Measurements from ENCODE around the gene EIF3I. TPM values are rescaled to one million over a fixed set of nuclear protein-coding genes. Genes with fewer than 3 reads are reported as not detected.
A peak's percentile ranks its signal among the peaks of the same experiment; 100 is the strongest.
"Not testable (repeated sequence)": the region's sequence is repeated elsewhere in the genome, so short reads cannot be mapped to it uniquely, and the experiment has no call there.

EIF3I gene
- total RNA-seq, 2 donors from 2014 or later = 273 to 295 TPM

DNA sequence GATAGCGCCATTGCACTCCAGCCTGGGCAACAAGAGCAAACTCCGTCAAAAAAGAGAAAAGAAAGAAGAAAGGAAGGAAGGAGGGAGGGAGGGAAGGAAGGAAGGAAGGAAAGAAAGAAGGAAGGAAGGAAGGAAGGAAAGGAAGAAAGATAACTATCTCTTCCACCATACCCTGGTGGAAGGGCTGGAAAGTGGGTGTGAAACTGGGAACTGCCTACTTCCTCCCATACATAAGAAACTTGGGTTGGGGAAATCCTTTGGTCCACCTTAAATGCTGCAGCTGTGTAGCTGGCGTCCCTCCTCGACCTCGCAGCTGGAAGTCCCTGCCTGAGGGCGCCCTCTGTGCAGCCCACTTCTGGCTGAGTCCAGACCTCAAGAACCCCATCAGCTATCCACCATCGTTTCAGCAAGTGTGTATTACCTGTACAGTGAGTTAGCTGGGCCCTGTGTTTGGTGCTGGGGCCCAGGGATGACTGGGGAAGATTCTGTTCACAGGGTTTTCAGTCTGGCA is 20.2 kb downstream of the EIF3I start:
- H3K27ac Mint-ChIP-seq = no peak overlapping the region
- no peaks in the 10 kb centered on the region for H3K9me3 Mint-ChIP-seq
- DNase-seq (ENCODE audit: low spot score in 2 of 2) (no peak), ATAC-seq (no peak)
- no peaks in the 10 kb centered on the region for H3K36me3 Mint-ChIP-seq

DNA sequence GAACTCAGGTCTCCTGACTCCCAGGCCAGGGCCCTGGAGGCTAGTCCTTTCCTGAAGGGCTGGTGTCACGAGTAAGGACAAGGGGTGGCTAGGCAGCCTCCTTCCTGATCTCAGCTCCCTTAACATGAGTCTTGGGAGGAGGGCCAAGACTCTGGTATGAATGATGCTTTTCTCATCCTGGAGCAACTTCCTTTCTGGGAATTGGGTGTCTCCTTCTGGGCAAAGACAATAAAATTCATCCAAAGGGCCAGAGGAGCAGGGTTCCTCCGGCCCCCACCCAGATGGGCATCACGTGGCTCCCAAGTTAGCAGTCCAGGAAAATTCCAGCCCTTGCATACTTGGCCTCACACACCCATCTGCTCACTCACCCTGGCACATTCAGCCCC is 24.7 kb downstream of the EIF3I start, which contains the start of gene FAM167B:
Gene FAM167B, plus strand, starts transcription at position 335 of the 386 bp plus-strand sequence. CDS start 200 bp downstream, outside the sequence.
- peaks cover 12% of the 10 kb centered on the region in 2 donors for H3K36me3 Mint-ChIP-seq
- ATAC-seq (no peak), DNase-seq (ENCODE audit: low spot score in 2 of 2) (no peak)
- H3K9me3 Mint-ChIP-seq = no peaks in the 10 kb centered on the region
- H3K27ac Mint-ChIP-seq = peak within 1 kb of the TSS; percentile 80 to 90

DNA sequence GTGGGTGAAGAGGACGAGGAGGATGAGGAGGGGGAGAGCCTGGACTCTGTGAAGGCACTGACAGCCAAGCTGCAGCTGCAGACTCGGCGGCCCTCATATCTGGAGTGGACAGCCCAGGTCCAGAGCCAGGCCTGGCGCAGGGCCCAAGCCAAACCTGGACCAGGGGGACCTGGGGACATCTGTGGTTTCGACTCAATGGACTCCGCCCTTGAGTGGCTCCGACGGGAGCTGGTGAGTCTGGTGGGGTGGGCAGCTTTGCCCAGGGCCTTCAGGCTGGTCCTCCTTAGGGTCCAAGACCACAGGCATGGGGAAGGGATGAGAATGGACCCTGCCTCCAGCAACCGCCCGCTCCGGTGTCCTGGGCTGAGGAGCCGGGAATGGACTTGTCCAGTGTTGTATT is 25.2 kb downstream of the EIF3I start:
- ATAC-seq = no peak
- Mint-ChIP-seq H3K27ac (peak overlapping the region; percentile 80 to 90), H3K36me3 (peaks cover 18% of the 10 kb centered on the region in 2 donors), H3K9me3 (no peaks in the 10 kb centered on the region)
- no peak for DNase-seq (ENCODE audit: low spot score in 2 of 2)

DNA sequence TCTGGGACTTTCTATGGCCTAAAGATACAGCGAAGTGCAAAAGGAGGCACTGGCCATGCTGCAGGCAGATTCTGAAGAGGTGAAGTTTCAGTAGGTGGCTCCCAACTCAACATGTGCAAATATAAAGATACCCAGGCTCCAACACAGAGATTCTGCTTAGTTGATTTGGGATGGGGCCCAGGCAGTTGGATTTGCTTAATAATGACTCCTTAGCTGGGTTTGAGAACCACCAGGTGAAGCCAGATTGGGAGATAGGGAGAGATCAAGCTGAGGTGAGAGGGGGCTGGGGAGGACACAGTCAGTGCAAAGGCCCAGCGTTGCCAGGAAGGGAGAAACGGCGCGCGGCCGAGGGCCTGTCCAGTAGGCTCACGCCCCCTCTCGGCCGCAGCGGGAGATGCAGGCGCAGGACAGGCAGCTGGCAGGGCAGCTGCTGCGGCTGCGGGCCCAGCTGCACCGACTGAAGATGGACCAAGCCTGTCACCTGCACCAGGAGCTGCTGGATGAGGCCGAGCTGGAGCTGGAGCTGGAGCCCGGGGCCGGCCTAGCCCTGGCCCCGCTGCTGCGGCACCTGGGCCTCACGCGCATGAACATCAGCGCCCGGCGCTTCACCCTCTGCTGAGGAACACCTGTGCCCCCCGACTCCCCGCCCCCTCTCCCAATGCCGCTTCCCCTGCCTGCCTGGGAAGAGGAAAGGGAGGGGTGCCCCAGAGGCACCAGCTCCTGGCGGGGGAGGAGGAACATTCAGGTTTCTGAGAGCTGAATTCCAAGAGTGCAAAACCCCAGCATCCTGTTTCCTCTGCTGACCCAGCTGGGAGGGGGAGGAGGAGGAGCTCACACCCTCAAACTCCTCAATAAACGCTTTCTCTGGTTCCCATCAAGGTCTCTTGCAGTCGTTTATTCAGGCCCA is 26.0 kb downstream of the EIF3I start:
- peaks cover 23 to 24% of the 10 kb centered on the region in 2 donors for H3K36me3 Mint-ChIP-seq
- H3K9me3 Mint-ChIP-seq = no peaks in the 10 kb centered on the region
- DNase-seq (ENCODE audit: low spot score in 2 of 2) (peak; percentile 86 to 90), ATAC-seq (peak; percentile 32 to 47)
- peak overlapping the region; percentile 80 to 90 for H3K27ac Mint-ChIP-seq

DNA sequence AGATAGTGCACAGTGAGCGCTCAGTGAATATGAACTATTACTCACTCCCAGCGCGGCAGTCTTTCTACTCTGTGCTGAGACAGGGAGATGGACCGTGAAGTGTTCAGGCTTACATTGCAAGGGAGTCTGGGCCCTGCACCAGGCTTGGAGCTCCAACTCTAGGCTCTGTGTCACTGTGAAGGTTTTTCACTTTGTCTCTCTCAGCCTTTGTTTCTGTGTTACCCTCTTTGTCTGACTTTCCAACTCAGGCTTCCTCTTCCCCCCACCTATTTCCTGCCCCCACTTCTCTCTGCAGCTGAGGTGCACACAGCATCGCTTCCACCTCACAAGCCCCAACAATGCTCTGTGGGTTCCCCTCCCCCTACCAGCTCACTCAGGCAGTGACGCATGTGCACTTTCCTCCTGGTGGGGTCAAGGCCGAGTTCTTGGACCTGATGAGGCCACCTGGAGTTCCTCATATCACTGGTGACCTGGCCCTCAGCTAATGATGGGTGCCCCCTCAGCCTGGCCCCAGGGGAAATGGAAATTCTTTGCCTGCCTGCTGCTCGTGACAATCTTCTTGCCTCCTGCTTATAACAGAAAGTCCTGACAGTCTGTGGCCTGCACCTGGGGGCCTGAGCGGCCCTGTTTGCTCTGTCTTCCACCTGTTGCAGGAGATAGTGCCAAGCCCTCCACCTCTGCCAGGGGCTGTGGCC is 27.8 kb downstream of the EIF3I start:
- peak; percentile 67 to 84 for DNase-seq (ENCODE audit: low spot score in 2 of 2)

DNA sequence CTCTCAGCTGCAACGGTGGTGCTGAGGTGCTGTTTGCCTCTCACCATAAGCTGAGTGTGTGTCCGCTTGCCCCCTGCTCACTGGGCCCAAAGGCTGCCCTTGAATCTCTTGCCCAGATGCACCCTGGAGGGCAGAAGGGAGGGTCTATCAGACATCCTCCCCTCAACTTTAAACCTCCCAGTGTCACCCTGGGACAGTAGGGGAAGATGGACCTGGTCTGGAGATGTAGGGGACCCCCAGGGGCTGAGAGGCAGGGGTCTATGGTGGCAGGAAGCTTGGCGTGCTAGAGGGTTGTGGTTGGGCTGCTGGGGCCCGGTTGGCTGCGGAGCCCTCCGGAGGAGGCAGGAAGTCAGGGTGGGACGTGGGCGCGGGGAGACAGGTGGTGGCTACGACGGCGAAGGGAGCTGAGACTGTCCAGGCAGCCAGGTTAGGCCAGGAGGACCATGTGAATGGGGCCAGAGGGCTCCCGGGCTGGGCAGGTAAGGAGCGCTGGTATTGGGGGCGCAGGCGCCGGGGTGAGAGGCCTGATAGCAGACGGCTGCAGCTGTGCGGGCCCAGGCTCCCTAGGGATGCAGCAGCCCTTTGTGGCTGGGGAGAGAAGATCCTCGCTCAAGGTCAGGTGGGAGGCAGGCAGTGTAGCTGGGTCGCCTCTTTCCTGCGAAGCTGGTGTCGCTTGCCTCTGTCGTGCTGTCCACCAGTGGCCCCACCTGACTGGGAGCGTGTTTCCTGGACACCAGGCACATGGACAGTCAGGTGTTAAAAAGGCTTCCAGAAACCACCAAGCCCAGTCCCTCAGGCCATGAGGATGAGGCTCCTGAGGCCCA is 28.9 kb downstream of the EIF3I start, which contains the start of gene LCK:
Gene LCK, plus strand, starts transcription at position 373 of the 824 bp plus-strand sequence. CDS start 23,065 bp downstream, outside the sequence.
- H3K27ac Mint-ChIP-seq = peak within 1 kb of the TSS; percentile 98 to 100
- DNase-seq (ENCODE audit: low spot score in 2 of 2) (peak; percentile 73 to 78), ATAC-seq (peak; percentile 42 to 49)
- no peaks in the 10 kb centered on the region for H3K9me3 Mint-ChIP-seq
- H3K36me3 Mint-ChIP-seq = peaks cover 24 to 37% of the 10 kb centered on the region in 2 donors

More for the DNA sequence above, 27.8 kb downstream of the EIF3I start:
- Mint-ChIP-seq H3K9me3 (no peaks in the 10 kb centered on the region), H3K36me3 (peaks cover 24 to 31% of the 10 kb centered on the region in 2 donors), H3K27ac (peak overlapping the region; percentile 98 to 100)
- ATAC-seq = peak; percentile 65 to 71

DNA sequence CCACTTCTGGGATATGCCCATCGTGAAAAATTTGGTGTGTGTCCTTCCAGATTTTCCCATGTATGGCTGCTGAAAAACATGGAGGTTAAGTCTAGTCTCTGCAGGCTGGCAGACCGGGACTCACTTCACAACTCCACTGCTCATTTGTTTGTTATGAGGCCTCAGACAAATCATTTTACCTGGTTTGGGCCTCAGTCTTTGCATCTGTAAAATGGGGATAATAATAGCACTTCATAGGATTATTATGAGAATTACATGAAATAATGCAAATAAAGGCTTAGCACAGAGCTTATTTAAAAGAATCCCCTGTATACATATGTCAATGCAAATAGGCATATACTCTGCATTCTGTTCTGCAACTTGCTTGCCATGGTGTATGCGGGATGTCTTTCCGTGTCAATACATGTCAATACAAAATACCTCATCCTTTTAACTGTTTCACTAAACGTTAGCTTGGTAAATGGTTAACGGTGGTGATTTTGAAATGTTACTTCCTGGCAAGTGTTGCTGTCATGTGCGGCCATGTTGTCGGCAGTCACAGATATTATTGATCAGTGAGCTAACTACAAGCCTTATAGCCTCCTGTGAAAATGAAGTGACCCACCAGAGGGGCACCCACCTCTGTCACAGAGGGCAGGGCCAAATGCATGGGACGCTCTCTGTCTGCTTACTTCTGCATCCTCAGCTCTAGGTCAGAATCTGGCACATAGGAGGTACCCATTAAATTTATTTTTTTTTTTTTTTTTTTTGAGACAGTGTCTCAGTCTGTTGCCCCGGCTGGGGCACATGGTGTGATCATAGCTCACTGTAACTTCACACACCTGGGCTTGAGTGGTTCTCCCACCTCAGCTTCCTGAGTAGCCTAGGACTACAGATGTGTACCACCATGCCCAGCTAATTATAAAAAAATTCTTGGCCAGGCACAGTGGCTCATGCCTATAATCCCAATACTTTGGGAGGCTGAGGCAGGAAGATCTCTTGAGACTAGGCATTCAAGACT is 33.2 kb downstream of the EIF3I start:
- DNase-seq (ENCODE audit: low spot score in 2 of 2) (no peak), ATAC-seq (peak; percentile 1 to 8)
- Mint-ChIP-seq H3K36me3 (peaks cover 38 to 42% of the 10 kb centered on the region in 2 donors), H3K9me3 (no peaks in the 10 kb centered on the region), H3K27ac (peak overlapping the region; percentile 92 to 98)

DNA sequence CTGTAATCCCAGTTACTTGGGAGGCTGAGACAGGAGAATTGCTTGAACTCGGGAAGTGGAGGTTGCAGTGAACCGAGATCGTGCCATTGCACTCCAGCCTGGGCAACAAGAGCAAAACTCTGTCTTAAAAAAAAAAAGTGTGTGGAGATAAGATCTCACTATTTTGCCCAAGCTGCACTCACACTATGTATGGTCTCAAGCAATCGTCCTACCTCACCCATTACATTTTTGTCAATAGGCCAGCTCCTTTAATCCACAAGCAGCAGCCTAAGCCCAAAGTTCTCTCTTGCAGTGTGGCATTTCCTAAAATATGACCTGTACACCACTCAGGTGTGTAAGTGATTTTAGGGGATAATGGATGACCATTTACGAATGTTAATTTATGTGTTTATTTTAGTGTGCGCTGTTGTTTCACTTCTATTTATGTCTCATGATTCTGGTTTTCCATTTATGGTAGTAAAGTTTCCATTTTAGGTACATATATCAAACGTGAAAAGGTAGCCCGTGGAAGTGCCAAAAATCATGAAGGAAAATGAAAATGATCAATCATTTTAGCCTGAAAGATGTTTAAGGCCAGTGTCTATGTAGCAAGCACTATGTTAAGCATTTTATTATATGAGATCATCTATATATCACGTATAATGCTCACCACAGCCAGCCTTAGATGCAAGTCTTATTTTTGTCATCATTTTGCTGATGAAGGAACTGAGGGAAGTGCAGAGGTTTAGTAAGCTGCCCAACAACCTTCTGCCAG is 34.4 kb downstream of the EIF3I start:
- peak; percentile 21 to 47 for ATAC-seq
- H3K36me3 Mint-ChIP-seq = peaks cover 33 to 37% of the 10 kb centered on the region in 2 donors
- no peaks in the 10 kb centered on the region for H3K9me3 Mint-ChIP-seq
- no peak for DNase-seq (ENCODE audit: low spot score in 2 of 2)
- H3K27ac Mint-ChIP-seq = peak overlapping the region; percentile 91

DNA sequence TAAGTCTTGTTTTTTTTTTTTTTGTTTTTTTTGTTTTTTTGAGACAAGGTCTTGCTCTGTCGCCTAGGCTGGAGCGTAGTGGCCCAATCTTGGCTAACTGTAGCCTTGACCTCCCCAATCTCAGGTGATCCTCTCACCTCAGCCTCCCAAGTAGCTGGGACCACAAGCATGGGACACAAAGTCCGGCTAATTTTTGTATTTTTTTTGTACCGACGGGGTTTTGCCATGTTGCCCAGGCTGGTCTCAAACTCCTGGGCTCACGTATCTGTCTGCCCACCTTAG is 35.0 kb downstream of the EIF3I start:
- H3K9me3 Mint-ChIP-seq = no peaks in the 10 kb centered on the region
- DNase-seq (ENCODE audit: low spot score in 2 of 2) (no peak), ATAC-seq (no peak)
- H3K36me3 Mint-ChIP-seq = peaks cover 28 to 32% of the 10 kb centered on the region in 2 donors
- H3K27ac Mint-ChIP-seq = peak overlapping the region; percentile 91

DNA sequence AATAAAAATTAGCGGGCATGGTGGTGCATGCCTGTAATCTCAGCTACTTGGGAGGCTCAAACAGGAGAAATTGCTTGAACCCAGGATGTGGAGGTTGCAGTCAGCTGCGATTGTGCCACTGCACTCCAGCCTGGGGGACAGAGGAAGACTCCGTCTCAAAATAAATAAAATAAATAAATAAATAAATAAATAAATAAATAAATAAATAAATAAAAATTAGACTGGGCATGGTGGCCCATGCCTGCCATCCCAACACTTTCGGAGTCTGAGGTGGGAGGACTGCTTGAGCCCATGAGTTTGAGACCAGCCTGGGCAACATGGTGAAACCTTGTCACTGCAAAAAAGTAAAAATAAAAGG is 41.0 kb downstream of the EIF3I start:
- not testable (repeated sequence) for H3K9me3 Mint-ChIP-seq; H3K27ac Mint-ChIP-seq; DNase-seq (ENCODE audit: low spot score in 2 of 2); ATAC-seq
- H3K36me3 Mint-ChIP-seq = peaks cover 6 to 27% of the 10 kb centered on the region in 2 donors

DNA sequence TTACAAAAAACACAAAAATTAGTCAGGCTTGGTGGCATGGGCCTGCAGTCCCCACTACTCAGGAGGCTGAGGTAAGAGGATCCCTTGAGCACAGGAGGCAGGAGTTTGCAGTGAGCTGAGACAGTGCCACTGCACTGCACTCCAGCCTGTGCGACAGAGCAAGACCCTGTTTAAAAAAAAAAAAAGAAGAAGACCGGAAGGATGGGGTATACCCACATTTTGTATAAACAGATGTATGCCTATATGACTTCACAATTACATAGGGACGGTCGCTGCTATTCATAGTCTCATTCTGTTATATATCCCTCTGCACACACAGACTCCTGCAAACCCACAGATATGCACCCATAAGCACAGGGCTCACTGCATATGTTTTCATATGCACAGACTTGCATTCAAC is 41.5 kb downstream of the EIF3I start:
- ATAC-seq (peak; percentile 77 to 78), DNase-seq (ENCODE audit: low spot score in 2 of 2) (no peak)
- Mint-ChIP-seq H3K36me3 (peaks cover 6 to 27% of the 10 kb centered on the region in 2 donors), H3K27ac (peak overlapping the region in 1 of 2 donors; percentile 70), H3K9me3 (peaks cover 0 to 4% of the 10 kb centered on the region in 2 donors)

DNA sequence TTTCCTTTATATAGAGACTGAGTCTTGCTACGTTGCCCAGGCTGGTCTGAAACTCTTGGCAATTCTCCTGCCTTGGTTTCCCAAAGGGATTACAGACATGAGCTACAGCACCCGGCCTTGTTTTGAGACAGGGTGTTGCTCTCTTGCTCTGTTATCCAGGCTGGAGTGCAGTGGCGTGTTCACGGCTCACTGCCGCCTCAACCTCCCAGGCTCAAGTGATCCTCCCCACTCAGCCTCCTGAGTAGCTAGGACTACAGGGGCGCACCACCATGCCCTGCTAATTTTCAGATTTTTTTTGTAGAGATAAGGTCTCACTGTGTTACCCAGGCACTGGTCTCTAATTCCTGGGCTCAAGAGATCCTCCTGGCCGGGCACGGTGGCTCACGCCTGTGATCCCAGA is 43.6 kb downstream of the EIF3I start:
- H3K9me3 Mint-ChIP-seq = peaks cover 0 to 4% of the 10 kb centered on the region in 2 donors
- ATAC-seq = no peak
- peaks cover 0 to 19% of the 10 kb centered on the region in 2 donors for H3K36me3 Mint-ChIP-seq
- peak overlapping the region; percentile 76 to 87 for H3K27ac Mint-ChIP-seq
- no peak for DNase-seq (ENCODE audit: low spot score in 2 of 2)

DNA sequence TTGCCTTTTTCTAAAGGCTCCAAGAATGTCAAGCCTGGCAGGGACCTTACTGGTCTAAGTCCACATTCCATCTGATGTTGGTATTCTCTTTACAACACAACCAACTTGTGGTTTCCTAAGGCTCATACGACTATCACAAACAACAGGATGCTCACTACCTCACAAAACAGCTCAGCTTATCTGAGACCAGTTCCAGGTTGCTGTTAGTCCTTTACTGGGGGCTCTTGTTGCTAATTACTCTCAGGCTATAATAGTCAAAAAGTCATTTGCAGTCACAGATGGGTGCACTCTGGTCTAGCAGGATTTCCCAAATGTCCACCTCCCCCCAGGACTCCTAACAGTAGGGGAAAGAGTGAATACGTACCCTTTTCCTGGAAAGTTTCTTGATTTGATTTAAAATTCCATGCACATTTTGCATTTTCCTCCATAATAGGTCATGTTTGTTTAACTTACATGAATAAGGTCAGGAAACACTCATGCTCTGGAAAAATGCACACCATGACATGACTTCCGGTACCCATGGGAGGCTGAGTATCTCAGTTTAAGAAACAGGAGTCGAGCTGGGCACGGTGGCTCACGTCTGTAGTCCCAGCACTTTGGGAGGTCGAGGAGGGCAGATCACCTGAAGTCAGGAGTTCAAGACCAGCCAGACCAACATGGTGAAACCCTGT is 44.8 kb downstream of the EIF3I start:
- ATAC-seq (peak; percentile 38 to 48), DNase-seq (ENCODE audit: low spot score in 2 of 2) (no peak)
- Mint-ChIP-seq H3K36me3 (peaks cover 0 to 19% of the 10 kb centered on the region in 2 donors), H3K27ac (peak overlapping the region; percentile 87 to 99), H3K9me3 (peaks cover 0 to 4% of the 10 kb centered on the region in 2 donors)

DNA sequence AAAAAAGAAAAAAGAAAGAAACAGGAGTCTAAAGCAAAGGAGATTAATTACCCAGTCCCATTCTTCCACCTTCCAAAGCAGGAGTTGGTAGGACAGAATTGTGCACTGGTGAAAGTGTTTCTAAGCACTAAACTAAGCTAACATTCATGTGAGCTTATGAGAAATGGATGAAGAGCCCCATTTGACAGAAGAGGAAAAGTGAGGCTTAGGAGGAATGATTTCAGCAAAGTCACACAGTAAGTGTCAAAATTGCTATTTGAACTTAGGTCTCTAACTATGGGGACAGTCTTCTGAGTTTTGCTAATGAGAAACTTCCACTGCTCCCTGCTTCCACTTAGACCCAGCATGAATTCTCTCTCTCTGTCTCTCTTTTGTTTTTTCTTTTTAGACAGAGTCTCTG is 47.5 kb downstream of the EIF3I start:
- no peak for DNase-seq (ENCODE audit: low spot score in 2 of 2)
- H3K36me3 Mint-ChIP-seq = peaks cover 0 to 31% of the 10 kb centered on the region in 2 donors
- ATAC-seq = no peak
- peaks cover 0 to 4% of the 10 kb centered on the region in 2 donors for H3K9me3 Mint-ChIP-seq
- H3K27ac Mint-ChIP-seq = no peak overlapping the region
